ENCODE data around the gene IDH1. TPM values are rescaled to one million over a fixed set of nuclear protein-coding genes. Genes with fewer than 3 reads are reported as not detected.

Gene IDH1
- total and polyA plus RNA-seq, 2 donors (not counting 1 experiment from before 2014, with no cell fraction given), result 13.9 to 41.4 TPM

GRCh38 chr2:208280933-208281332 is 26.1 kb upstream of the IDH1 start:
- no peak overlapping the region for H3K4me3 Mint-ChIP-seq
- TF ChIP-seq CTCF (IDR thresholded peaks at IDR 0.05), result no peak
- TF ChIP-seq EZH2 (IDR thresholded peaks at IDR 0.05; ENCODE audit: borderline replicate concordance, insufficient read depth, low read depth, low read length, poor library complexity, severe bottlenecking), result no peak
- peaks cover 27% of the 10 kb centered on the region for H3K4me1 Mint-ChIP-seq
- no peak overlapping the region for H3K4me2 ChIP-seq (replicated peaks; ENCODE audit: low read depth, low read length, poor library complexity, severe bottlenecking)
- no peak overlapping the region for H2AFZ ChIP-seq (ENCODE audit: insufficient read depth, low read depth, low read length, poor library complexity, severe bottlenecking)
- H3K27ac Mint-ChIP-seq, result no peak overlapping the region
- peaks cover 75% of the 10 kb centered on the region for H3K79me2 ChIP-seq (ENCODE audit: control insufficient read depth, insufficient read depth, low read length)
- POLR2A ChIA-PET, result no interaction called here
- ATAC-seq (ENCODE audit: low read depth) (no peak), DNase-seq (no peak)
- H3K9ac ChIP-seq (ENCODE audit: low read length), result no peak overlapping the region
- peaks cover 3 to 80% of the 10 kb centered on the region in 2 experiments for H3K36me3 ChIP-seq (replicated peaks in 1 of 2; ENCODE audit: control extremely low read depth in 1 of 2, control insufficient read depth in 1 of 2, extremely low read depth in 1 of 2, insufficient read depth in 2 of 2, low read length in 1 of 2)
- CTCF ChIA-PET, result no interaction called here
- peaks cover 0 to 2% (median 0%) of the 10 kb centered on the region in 3 donors for H3K9me3 ChIP-seq (ENCODE audit: control extremely low read depth in 1 of 3, control insufficient read depth in 2 of 3, insufficient read depth in 1 of 3, low read length in 2 of 3)
- H4K20me1 ChIP-seq (ENCODE audit: control insufficient read depth, insufficient read depth, low read length, poor library complexity, severe bottlenecking), result peaks cover 32% of the 10 kb centered on the region
- WGBS (ENCODE audit: insufficient coverage), result 100% methylated on average over 1 of the region's 3 CpGs
- H3K27me3 ChIP-seq (replicated peaks in 1 of 4; ENCODE audit: control extremely low read depth in 1 of 4, control insufficient read depth in 3 of 4, insufficient read depth in 4 of 4, low read length in 3 of 4), result no peaks in the 10 kb centered on the region
- H3K27me3 Mint-ChIP-seq, result no peaks in the 10 kb centered on the region
- H3K4me3 ChIP-seq (ENCODE audit: control extremely low read depth in 1 of 5, extremely low read depth in 1 of 5, insufficient read depth in 1 of 5, low read depth in 2 of 5, low read length in 4 of 5), result no peak overlapping the region
- peaks cover 5% of the 10 kb centered on the region for H3K9me3 Mint-ChIP-seq (ENCODE audit: insufficient read depth)
- peaks cover 0 to 3% of the 10 kb centered on the region in 2 donors for H3K4me1 ChIP-seq (ENCODE audit: control insufficient read depth in 2 of 2, insufficient read depth in 2 of 2, low read length in 2 of 2)
- H3K27ac ChIP-seq (ENCODE audit: low read length in 2 of 2), result peak overlapping the region in 1 of 2 donors; percentile 20
- intact Hi-C loops (cut with micrococcal nuclease), result no loop called here

- Histone ChIP-seq H2AFZ (ENCODE audit: insufficient read depth, low read depth, low read length, poor library complexity, severe bottlenecking) (no peak overlapping the region), H3K4me2 (replicated peaks; ENCODE audit: low read depth, low read length, poor library complexity, severe bottlenecking) (no peak overlapping the region), H3K9ac (ENCODE audit: low read length) (no peak overlapping the region), H3K79me2 (ENCODE audit: control insufficient read depth, insufficient read depth, low read length) (peaks cover 78% of the 10 kb centered on the region), H3K36me3 (replicated peaks in 1 of 2; ENCODE audit: control extremely low read depth in 1 of 2, control insufficient read depth in 1 of 2, extremely low read depth in 1 of 2, insufficient read depth in 2 of 2, low read length in 1 of 2) (peaks cover 3 to 79% of the 10 kb centered on the region in 2 experiments), H3K9me3 (ENCODE audit: control extremely low read depth in 1 of 3, control insufficient read depth in 2 of 3, insufficient read depth in 1 of 3, low read length in 2 of 3) (peaks cover 0 to 2% (median 0%) of the 10 kb centered on the region in 3 donors), H4K20me1 (ENCODE audit: control insufficient read depth, insufficient read depth, low read length, poor library complexity, severe bottlenecking) (peaks cover 32% of the 10 kb centered on the region), H3K4me3 (ENCODE audit: control extremely low read depth in 1 of 5, extremely low read depth in 1 of 5, insufficient read depth in 1 of 5, low read depth in 2 of 5, low read length in 4 of 5) (no peak overlapping the region), H3K4me1 (ENCODE audit: control insufficient read depth in 2 of 2, insufficient read depth in 2 of 2, low read length in 2 of 2) (no peaks in the 10 kb centered on the region), H3K27ac (ENCODE audit: low read length in 2 of 2) (peak overlapping the region in 1 of 2 donors; percentile 16), H3K27me3 (replicated peaks in 1 of 4; ENCODE audit: control extremely low read depth in 1 of 4, control insufficient read depth in 3 of 4, insufficient read depth in 4 of 4, low read length in 3 of 4) (no peaks in the 10 kb centered on the region)
- ATAC-seq (ENCODE audit: low read depth) (no peak), DNase-seq (no peak)
- WGBS (ENCODE audit: insufficient coverage), result no CpG with 5 or more reads among the region's 2 CpGs
- H3K9me3 Mint-ChIP-seq (ENCODE audit: insufficient read depth), result peaks cover 5% of the 10 kb centered on the region
- no peaks in the 10 kb centered on the region for H3K27me3 Mint-ChIP-seq
- ChIA-PET POLR2A (no interaction called here), CTCF (no interaction called here)
- intact Hi-C loops (cut with micrococcal nuclease), result no loop called here
- H3K4me1 Mint-ChIP-seq, result peaks cover 23% of the 10 kb centered on the region
- no peak for TF ChIP-seq CTCF (IDR thresholded peaks at IDR 0.05)
- no peak for TF ChIP-seq EZH2 (IDR thresholded peaks at IDR 0.05; ENCODE audit: borderline replicate concordance, insufficient read depth, low read depth, low read length, poor library complexity, severe bottlenecking)
- no peak overlapping the region for H3K4me3 Mint-ChIP-seq
- peak overlapping the region; percentile 50 for H3K27ac Mint-ChIP-seq
Observed at GRCh38 chr2:208280234-208280633, 25.4 kb upstream of the IDH1 start.

Measured in B cell (primary cell).